Ovary (tissue), 3 donors: ENCODE data around the gene NOP9.

ENCODE experiments used
- CTCF ChIP-seq, 3 donors: fragments of 450-650 bp in 2 of 3; fragments of 200-600 bp in 1 of 3; IDR thresholded peaks; one replicate each; pipeline versions ENCODE4 v1.5.1 to v1.8.0; 2016 to 2022; ENCODE audit warnings: antibody characterized with exemption in 3 of 3, mild to moderate bottlenecking in 1 of 3
- POLR2A ChIP-seq: fragments of 450-650 bp; IDR thresholded peaks from one replicate; pipeline ENCODE4 v1.6.1; 2017; ENCODE audit warnings: antibody characterized with exemption, mild to moderate bottlenecking, moderate library complexity
- donor health status: DM: no; HTN: no; CAD: no.

- TF ChIP-seq CTCF (IDR thresholded peaks at IDR 0.05) (no peak), POLR2A (no peak)
These were observed 47.5 kb downstream of the NOP9 start for GRCh38 chr14:24347134-24347533.
